Left renal cortex interstitium (tissue), 4 donors: ENCODE results near the gene RORC. TPM values are rescaled to one million over a fixed set of nuclear protein-coding genes. Genes with fewer than 3 reads are reported as not detected.
A peak's percentile ranks its signal among the peaks of the same experiment; 100 is the strongest.
"Not testable (repeated sequence)": the region's sequence is repeated elsewhere in the genome, so short reads cannot be mapped to it uniquely, and the experiment has no call there.

Experiments used
- DNase-seq, 4 donors: peaks; one replicate each; pipeline ENCODE4 v3.0.0-alpha.2; 2013; ENCODE audit warnings: low read depth in 4 of 4, low spot score in 2 of 4, missing footprints in 1 of 4
- polyA plus RNA-seq, 4 donors: library from polyadenylated mRNA; unstranded; fragments of 120-200 nt; gene quantifications; one replicate each; pipeline ENCODE4 v1.2.1, GENCODE V29; 2013; ENCODE audit not compliant: insufficient read length in 4 of 4

Gene RORC
- polyA plus RNA-seq, 4 donors = 0.95 to 1.6 (median 1.1) TPM

DNA sequence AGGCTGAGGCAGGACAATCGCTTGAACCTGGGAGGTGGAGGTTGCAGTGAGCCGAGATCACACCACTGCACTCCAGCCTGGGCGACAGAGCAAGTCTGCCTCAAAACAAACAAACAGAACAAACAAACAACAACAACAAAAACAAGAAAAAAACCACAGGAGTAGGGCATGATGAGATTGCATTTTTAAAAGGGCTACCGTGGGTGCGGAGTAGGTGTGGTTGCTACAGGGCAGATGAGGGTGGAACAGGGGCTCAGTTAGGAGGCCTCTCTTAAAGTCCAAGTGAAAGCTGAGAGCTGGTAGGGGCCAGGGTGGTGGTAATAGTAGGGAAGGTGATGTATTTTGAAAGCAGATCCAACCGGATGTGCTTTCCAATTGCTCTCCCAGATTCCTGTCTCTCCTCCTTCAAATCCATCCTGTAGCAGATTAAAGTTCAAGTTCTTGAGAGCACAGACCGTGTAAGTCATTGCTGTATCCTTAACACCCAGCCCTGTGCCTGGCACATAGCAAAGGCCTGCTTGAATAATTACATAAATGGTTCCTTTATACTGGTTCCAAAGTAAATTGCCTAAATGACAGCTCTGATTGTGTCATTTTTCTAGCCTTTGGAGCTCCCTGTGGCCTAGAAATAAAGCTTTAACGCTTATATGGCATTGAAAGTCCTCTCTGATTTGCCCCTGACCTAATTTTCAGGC is 22.2 kb downstream of the RORC start:
- no peak for DNase-seq

- no peak for DNase-seq
These were observed 23.8 kb downstream of the RORC start for GRCh38 chr1:151807766-151808165.

- DNase-seq = no peak
These were observed 24.5 kb downstream of the RORC start for GRCh38 chr1:151807131-151807530.

DNA sequence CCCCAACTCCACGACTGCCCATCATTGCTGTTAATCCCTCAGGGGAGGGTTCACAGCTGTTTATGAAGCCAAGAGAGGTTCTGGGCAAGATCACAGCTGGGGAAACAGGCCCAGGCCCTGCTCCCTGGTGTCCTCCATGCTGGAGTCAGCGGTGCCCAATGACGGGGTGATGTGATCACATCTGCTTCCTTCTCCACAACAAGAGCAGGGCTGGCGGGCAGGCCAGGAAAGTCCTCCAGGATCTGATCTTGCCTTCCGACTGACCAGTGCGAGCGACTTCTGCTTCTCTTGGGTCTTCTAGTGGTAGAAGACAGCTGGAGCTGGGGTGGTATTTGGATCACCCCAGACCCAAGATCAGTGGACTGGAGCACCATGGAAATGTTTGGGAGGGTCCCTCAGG is 25.4 kb downstream of the RORC start:
- DNase-seq = no peak

- DNase-seq = no peak
These were observed 26.4 kb downstream of the RORC start, which contains the start of gene LINGO4 for GRCh38 chr1:151805066-151805820. Gene LINGO4 (minus strand): TSS chr1:151805419. CDS start chr1:151802704, 2,715 bp downstream.

GRCh38 chr1:151803915-151804314 is 27.7 kb downstream of the RORC start:
- no peak for DNase-seq

DNA sequence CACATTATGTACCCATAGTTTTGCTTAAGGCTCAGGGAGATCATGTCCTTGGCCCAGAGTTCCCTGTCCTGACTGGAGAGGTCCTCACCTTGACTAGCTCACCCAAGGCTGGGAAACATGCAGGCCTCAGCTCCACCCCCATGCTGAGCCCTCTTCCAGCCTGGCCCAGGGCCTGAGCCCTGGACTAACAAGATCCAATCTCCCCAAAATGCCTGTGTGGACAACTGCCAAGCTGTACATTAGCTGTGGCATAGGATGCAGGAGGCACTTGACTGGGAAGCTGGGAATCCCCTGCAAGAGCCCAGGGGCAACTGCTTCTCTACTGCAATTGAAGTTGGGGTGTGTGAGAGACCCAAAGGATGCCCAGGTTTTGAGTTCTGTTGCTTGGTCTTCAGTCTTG is 28.4 kb downstream of the RORC start:
- DNase-seq = no peak

DNA sequence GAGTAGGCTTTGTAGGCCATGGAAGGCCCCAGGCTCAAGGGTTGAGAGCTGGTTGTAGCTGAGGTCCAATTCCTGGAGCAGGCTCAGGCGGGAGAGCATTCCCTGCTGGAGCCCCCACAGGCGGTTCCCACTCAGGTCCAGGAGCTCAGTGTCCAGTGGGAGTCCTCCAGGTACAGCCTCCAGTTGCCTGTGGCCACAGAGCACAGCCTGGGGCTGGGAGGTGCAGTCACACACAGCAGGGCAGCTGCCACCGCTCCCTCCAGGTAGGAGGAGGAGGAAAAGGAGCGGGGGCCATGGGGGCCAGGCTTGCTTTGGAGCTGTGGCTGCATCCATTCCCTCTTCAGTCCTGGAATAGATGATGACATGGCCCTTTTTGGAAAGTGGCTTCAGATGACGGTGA is 29.2 kb downstream of the RORC start:
- DNase-seq = no peak

DNA sequence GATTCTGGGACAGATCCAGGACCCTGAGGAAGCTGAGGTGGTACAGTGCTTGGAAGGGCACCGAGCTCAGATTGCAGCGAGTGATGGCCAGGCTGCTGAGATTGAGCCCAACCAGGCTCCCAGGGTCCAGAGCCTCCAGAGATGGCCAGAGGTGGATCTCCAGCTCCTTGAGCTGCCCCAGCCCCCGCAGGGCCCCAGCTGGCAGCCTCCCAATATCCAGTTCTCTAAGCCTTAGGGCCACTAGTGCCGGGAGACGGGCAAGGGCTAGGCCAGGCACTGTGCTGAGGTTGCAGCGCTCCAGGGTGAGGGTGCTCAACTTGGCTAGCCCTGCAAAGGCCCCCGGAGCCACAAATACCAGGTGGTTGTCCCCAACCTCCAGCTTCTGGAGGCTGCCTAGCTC is 29.8 kb downstream of the RORC start:
- no peak for DNase-seq

GRCh38 chr1:151801310-151801820 is 30.2 kb downstream of the RORC start:
- DNase-seq = no peak

GRCh38 chr1:151800830-151801229 is 30.8 kb downstream of the RORC start:
- no peak for DNase-seq

DNA sequence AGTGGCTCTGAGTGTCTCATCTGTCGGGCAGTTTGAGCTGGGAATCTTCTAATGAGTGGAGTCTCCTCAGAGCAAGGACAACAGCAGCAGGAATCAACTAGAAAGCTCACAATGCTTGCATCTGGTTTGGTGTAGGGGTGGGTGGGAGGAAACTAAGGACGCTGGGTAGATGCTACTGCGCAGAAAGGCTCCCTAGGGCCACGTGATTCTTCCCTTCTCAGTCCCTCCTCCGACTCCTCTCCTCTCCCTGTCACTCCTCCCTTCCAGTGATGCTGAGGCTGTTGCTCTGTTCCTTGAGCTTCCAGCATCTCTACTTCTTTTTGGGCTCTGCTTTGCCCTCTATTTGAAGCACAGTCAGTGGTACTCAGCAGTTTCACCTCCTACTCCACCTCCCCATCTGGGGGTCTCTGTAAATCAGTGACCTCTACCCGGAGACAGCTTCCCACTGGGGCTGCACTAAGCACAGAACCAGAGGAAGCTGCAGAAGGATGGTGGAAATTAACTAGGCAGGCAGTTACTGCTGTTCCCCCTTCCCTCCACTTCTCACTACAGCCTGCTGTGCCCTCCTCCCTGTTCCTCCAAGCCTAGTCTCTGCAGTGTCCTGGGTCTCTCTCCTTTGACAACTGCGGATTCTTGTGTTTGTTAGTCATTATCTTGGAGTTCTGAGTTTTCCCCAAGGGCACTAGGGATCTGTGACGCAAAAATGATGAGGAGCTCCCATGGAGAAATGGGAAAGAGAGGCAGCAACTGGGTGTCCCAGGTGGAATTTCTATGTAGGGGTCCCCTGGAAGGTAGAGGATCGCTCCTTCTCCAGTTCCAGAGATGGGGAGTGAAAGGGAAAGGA is 32.2 kb downstream of the RORC start:
- no peak for DNase-seq

GRCh38 chr1:151798571-151798970 is 33.0 kb downstream of the RORC start:
- DNase-seq = no peak

- DNase-seq = peak in 1 of 4 donors; percentile 0
These were observed 40.5 kb downstream of the RORC start for GRCh38 chr1:151790940-151791651.

DNA sequence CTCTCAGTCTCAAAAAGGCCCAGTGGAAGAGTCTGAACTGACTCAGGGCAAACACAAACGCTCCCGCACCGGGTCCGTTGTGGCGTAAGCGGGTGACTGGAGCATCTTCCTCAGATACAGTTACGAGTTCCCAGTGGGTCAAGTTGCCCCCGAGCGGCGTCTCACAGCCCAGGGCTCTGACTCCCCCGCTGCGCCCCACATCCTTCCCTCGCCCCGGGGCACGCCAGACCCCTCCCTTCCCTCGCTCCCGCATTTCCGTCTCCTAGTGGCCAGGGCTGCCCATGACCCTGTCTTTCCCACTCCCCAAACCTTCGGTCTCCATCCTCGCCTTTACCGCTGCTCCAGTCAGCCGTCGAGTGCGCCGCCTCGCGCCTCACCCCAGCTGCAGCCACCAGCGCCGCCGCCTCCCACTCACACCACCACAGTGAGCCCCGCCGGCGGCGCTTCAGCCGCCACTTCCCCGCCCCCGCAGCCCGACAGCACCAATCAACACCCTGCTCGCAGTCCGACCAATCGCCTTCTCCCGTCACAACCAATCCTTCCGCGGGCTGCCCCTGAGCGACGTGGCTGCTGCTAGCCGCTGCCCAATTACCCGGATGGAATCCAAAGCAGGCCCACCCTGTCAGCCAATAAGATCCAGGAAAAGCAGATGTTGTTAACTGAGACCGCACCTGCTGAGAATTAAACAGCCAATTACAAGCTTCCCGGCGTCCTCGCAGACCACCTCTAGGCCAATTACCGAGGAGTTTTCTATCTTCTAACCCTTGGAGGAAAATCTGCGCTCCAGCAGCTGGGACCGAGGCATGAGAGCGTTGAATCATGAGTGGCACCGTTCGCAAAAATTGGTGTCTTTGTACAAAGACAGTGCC is 41.3 kb downstream of the RORC start, which contains the start of gene TDRKH:
Gene TDRKH (minus strand): TSS at position 430 of the 869 bp plus-strand sequence. CDS start 7,478 bp downstream, outside the sequence.
- DNase-seq = peak; percentile 85 to 93 (median 93)

DNA sequence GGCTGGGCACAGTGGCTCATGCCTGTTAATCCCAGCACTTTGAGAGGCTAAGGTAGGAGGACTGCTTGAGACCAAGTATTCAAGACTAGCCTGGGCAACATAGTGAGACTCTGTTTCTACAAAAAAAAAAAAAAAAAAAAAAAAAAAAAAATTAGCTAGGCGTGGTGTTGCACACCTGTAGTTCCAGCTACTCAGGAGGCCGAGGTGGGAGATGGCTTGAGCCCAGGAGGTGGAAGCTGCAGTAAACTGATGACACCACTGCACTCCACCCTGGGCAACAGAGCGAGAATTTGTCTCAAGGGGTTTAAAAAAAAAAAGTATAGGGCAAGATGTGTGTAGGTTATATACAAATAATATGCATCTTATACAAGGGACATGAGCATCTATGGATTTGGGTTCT is 43.9 kb downstream of the RORC start:
- DNase-seq = no peak

- DNase-seq = no peak
These were observed 47.8 kb downstream of the RORC start for GRCh38 chr1:151783796-151784195.

GRCh38 chr1:151782741-151783140 is 48.9 kb downstream of the RORC start:
- DNase-seq = no peak

DNA sequence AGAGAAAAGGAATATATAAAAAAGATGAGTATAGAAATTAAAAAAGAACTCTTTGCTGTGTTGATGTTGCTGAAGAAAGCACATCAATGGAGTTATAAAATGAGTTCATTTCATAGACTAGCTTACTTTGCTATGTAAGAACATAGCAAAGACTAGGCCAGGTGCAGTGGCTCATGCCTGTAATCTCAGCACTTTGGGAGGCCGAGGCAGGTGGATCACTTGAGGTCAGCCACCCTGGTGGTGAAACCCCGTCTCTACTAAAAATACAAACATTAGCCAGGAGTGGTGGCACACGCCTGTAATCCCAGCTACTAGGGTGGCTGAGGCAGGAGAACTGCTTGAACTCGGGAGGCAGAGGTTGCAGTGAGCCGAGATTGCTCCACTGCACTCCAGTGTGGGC is 49.6 kb downstream of the RORC start:
- not testable (repeated sequence) for DNase-seq
